ENCODE results near the gene OLIG3. TPM values are rescaled to one million over a fixed set of nuclear protein-coding genes. Genes with fewer than 3 reads are reported as not detected.

Gene OLIG3
- total RNA-seq, 4 donors from 2014 or later = 0.29 TPM; not detected in 3

DNA sequence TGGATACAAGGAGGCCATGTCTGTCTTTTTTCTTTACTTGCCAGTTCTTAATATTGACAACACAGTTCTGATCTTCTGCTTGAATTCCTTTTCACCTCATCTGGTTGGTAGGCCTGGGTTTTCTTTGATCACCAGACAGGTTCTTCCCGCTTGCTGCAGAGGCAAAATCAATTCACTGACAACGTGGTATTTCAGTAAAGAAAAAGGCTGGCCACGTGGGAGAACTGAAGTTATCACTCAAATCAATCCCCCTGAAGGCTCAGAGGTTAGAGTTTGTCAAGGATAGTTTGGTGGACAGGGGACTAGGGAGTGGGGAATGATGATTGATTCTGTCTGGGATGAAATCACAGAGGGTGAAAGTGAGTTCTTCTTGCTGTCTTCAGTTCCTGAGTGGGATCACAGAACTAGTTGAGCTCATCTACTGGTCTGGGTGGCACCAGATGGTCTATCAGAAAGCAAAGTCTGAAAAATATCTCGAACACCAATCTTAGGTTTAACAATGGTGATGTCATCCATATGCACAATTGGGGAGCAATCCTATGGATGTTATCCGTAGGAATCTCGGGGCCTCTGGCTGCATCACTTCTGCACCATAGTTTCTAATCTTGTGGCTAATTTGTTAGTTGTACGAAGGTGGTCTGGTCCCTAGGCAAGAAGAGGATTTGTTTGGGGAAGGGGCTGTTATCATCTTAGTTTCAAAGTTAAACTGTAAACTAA lies 37.3 kb upstream of the OLIG3 start:
- Histone ChIP-seq H3K4me1 (no peaks in the 10 kb centered on the region), H3K4me3 (no peak overlapping the region), H3K9me3 (no peaks in the 10 kb centered on the region), H3K27ac (no peak overlapping the region), H3K27me3 (no peaks in the 10 kb centered on the region), H3K36me3 (no peaks in the 10 kb centered on the region)
- no peak for DNase-seq (ENCODE audit: low spot score in 2 of 2)
- TF ChIP-seq POLR2AphosphoS5 (IDR thresholded peaks at IDR 0.05) = no peak
- 82% methylated on average over 7 of the region's 7 CpGs for WGBS

DNA sequence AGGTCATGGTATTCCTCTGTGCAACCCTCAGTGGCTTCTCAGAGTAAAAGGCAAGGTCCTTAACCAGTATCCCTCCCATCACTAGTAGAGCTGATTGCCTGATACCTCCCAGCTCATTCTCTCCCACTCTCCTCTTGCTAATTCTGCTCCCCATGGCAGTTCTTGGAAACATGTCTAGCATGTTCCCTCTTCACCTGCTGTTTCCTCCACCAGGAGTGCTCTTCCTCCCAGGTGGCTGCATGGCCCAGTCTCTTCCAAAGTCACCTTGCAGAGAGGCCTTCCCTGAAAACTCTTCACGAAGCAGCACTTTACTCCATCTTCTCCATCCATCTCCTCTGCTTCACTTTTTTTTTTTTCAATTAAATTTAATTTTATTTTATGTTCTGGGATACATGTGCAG lies 36.2 kb upstream of the OLIG3 start:
- Histone ChIP-seq H3K27ac (no peak overlapping the region), H3K4me1 (no peaks in the 10 kb centered on the region), H3K27me3 (no peaks in the 10 kb centered on the region), H3K4me3 (no peak overlapping the region), H3K36me3 (no peaks in the 10 kb centered on the region), H3K9me3 (no peaks in the 10 kb centered on the region)
- WGBS = 70% methylated on average over 1 of the region's 1 CpG
- TF ChIP-seq, protein P1, sequence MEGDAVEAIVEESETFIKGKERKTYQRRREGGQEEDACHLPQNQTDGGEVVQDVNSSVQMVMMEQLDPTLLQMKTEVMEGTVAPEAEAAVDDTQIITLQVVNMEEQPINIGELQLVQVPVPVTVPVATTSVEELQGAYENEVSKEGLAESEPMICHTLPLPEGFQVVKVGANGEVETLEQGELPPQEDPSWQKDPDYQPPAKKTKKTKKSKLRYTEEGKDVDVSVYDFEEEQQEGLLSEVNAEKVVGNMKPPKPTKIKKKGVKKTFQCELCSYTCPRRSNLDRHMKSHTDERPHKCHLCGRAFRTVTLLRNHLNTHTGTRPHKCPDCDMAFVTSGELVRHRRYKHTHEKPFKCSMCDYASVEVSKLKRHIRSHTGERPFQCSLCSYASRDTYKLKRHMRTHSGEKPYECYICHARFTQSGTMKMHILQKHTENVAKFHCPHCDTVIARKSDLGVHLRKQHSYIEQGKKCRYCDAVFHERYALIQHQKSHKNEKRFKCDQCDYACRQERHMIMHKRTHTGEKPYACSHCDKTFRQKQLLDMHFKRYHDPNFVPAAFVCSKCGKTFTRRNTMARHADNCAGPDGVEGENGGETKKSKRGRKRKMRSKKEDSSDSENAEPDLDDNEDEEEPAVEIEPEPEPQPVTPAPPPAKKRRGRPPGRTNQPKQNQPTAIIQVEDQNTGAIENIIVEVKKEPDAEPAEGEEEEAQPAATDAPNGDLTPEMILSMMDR (IDR thresholded peaks at IDR 0.05) = no peak
- TF ChIP-seq POLR2AphosphoS5 (IDR thresholded peaks at IDR 0.05) (no peak), EP300 (IDR thresholded peaks at IDR 0.05) (no peak)
- DNase-seq (ENCODE audit: low spot score in 2 of 2) = no peak

DNA sequence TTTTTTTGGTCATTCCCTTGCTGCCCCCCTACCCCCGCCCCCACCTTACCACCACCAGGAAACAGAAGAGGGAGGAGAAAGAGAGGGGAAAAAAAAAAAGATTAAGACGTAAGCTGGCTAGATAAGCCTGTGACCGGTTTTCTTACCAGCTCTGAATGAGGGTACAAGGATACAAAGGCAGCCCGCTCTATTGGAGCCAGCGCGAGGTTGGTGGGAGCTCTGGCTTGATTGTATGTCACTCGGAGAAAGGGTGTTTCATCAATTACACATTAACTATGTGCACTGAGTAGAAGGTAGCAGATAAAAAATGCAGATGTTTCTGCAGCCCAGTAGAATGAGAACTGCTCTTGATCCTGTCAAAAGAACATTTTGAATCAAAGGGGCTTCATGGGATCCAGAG lies 28.6 kb upstream of the OLIG3 start:
- no peaks in the 10 kb centered on the region for H3K36me3 ChIP-seq
- TF ChIP-seq POLR2AphosphoS5 (IDR thresholded peaks at IDR 0.05) (no peak), POLR2A (IDR thresholded peaks at IDR 0.05) (no peak), EP300 (IDR thresholded peaks at IDR 0.05) (no peak)
- TF ChIP-seq, protein P1 (IDR thresholded peaks at IDR 0.05) = no peak
- WGBS = 73% methylated on average over 7 of the region's 7 CpGs
- H3K4me1 ChIP-seq = no peaks in the 10 kb centered on the region
- H3K27ac ChIP-seq = no peak overlapping the region
- no peak for DNase-seq (ENCODE audit: low spot score in 2 of 2)
- H3K27me3 ChIP-seq = peaks cover 30% of the 10 kb centered on the region
- H3K4me3 ChIP-seq = no peak overlapping the region
- H3K9me3 ChIP-seq = no peaks in the 10 kb centered on the region

DNA sequence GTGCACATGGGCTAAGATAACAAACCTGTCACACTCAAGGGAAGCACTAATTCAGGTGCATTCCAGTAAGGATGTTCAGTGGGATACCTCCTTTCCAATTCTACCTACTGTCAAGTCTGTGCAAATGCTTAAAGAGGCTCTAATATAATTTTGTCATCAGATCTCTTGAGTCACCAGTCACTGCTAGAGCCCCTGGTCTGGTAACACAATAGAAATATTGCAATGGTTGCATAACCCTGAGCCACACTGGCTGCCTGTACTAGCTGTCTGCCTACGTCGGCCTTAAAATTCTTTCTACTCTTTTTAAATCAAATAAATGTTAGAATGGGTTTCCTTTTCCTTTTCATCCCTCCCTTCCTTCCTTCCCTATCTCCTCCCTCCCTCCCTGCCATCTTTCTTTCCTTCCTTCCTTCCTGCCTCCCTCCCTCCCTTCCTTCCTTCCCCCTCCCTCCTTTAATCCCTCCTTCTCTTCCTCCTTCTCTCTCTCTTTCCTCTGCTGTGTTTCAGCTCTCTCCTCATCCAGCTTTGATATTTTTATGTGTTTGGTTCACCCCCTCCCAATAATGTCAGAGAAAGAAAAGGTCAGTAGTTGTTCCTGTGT lies 28.1 kb upstream of the OLIG3 start:
- Histone ChIP-seq H3K27ac (no peak overlapping the region), H3K4me1 (peaks cover 2% of the 10 kb centered on the region), H3K9me3 (no peaks in the 10 kb centered on the region), H3K4me3 (no peak overlapping the region), H3K36me3 (no peaks in the 10 kb centered on the region), H3K27me3 (peaks cover 36% of the 10 kb centered on the region)
- no peak for DNase-seq (ENCODE audit: low spot score in 2 of 2)
- TF ChIP-seq, protein P1 (IDR thresholded peaks at IDR 0.05) = no peak
- TF ChIP-seq POLR2AphosphoS5 (IDR thresholded peaks at IDR 0.05) = no peak
- WGBS = 68% methylated on average over 2 of the region's 2 CpGs

DNA sequence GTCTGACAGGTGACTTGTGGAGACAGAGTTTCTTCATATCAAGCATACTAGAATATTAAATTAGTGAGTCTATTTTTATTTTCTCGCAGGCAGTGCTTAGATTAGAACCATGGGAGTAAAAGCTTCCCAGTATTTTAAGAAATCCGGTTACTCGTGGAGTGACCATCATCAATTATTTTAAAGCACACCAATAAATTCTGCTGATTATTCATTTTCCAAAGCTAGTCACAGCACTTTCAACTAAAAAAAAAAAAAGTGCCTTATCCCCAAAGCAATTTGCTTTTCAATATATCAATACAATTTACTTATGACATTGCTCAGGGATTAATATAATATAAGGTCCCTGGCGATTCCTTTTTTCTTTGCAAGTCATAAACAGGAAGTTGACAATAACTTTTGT lies 26.3 kb upstream of the OLIG3 start:
- no peak for DNase-seq (ENCODE audit: low spot score in 2 of 2)
- H3K27me3 ChIP-seq = peaks cover 53% of the 10 kb centered on the region
- no peak overlapping the region for H3K27ac ChIP-seq
- no peak for TF ChIP-seq POLR2A (IDR thresholded peaks at IDR 0.05)
- TF ChIP-seq POLR2AphosphoS5 (IDR thresholded peaks at IDR 0.05) = no peak
- no peak overlapping the region for H3K4me3 ChIP-seq
- 84% methylated on average over 4 of the region's 4 CpGs for WGBS
- H3K4me1 ChIP-seq = peaks cover 8% of the 10 kb centered on the region
- no peaks in the 10 kb centered on the region for H3K9me3 ChIP-seq
- H3K36me3 ChIP-seq = no peaks in the 10 kb centered on the region

DNA sequence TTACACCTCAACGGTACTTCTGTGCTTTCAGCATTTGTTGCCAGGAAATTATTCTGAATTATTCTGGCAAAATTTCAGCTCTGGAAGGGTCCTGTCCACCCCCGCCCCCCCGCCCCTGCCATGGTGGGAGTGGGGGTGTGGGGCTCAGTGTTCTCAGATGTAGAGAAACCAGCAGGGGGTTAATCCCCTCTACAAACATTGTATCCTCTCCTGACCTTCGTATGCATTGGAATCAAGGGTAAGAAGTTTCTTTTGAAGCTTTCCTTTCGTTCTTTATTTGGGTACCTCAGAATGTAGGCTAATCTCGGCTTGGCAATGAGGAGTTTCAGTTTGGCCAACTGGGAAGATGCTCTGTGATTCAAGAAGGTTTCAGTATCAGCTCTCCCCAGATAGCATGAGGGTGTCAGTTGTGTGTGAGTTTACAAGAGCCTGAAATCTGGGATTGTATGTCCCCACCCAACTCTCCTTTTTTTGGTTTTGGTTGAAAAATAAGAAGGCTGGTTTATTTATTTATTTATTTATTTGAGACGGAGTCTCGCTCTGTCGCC lies 25.5 kb upstream of the OLIG3 start:
- 50% methylated on average over 9 of the region's 9 CpGs for WGBS
- H3K4me3 ChIP-seq = no peak overlapping the region
- H3K27ac ChIP-seq = no peak overlapping the region
- peaks cover 62% of the 10 kb centered on the region for H3K27me3 ChIP-seq
- DNase-seq (ENCODE audit: low spot score in 2 of 2) = no peak
- TF ChIP-seq EP300 (IDR thresholded peaks at IDR 0.05) (no peak), POLR2AphosphoS5 (IDR thresholded peaks at IDR 0.05) (no peak)
- H3K4me1 ChIP-seq = peaks cover 8% of the 10 kb centered on the region
- H3K36me3 ChIP-seq = no peaks in the 10 kb centered on the region
- no peaks in the 10 kb centered on the region for H3K9me3 ChIP-seq
